Duodenal mucosa (tissue), 2 donors: Measurements from ENCODE around the gene GFAP.
"Not testable (repeated sequence)": the region's sequence is repeated elsewhere in the genome, so short reads cannot be mapped to it uniquely, and the experiment has no call there.

ENCODE experiments used
- H3K27ac ChIP-seq: one replicate; pipeline ENCODE4 v1.7.0; 2013; ENCODE audit warnings: low read depth, low read length
- H3K27me3 ChIP-seq, 2 donors: one replicate each; pipeline ENCODE4 v1.7.0; 2013; ENCODE audit warnings: low read length in 2 of 2, control low read depth in 1 of 2; ENCODE audit not compliant: insufficient read depth in 2 of 2, control insufficient read depth in 1 of 2
- H3K36me3 ChIP-seq, 2 donors: one replicate each; pipeline ENCODE4 v1.7.0; 2013; ENCODE audit warnings: low read length in 2 of 2, control low read depth in 1 of 2; ENCODE audit not compliant: insufficient read depth in 2 of 2, control insufficient read depth in 1 of 2
- H3K4me1 ChIP-seq, 2 donors: one replicate each; pipeline ENCODE4 v1.7.0; 2013; ENCODE audit warnings: low read length in 2 of 2, control low read depth in 1 of 2; ENCODE audit not compliant: insufficient read depth in 2 of 2, control insufficient read depth in 1 of 2
- H3K4me3 ChIP-seq, 2 donors: one replicate each; pipeline ENCODE4 v1.7.0; 2013; ENCODE audit warnings: low read length in 2 of 2, low read depth in 1 of 2
- H3K9ac ChIP-seq, 2 donors: one replicate each; pipeline ENCODE4 v1.7.0; 2013; ENCODE audit warnings: low read length in 2 of 2, low read depth in 1 of 2
- H3K9me3 ChIP-seq, 2 donors: one replicate each; pipeline ENCODE4 v1.7.0; 2013; ENCODE audit warnings: low read length in 2 of 2, control low read depth in 1 of 2; ENCODE audit not compliant: control insufficient read depth in 1 of 2

Gene GFAP

DNA sequence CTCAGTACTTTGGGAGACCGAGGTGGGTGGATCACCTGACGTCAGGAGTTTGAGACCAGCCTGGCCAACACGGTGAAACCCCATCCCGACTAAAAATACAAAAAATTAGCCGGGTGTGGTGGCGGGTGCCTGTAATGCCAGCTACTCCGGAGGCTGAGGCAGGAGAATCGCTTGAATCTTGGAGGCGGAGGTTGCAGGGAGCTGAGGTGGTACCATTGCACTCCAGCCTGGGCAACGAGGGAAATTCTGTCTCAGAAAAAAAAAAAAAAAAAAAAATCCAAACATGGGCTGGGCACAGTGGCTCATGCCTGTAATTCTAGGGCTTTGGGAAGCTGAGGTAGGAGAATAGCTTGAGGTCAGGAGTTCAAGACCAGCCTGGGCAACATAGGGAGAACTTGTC is 30.4 kb upstream of the GFAP start:
- not testable (repeated sequence) for H3K36me3 ChIP-seq, H3K27ac ChIP-seq, H3K27me3 ChIP-seq, H3K4me3 ChIP-seq, H3K4me1 ChIP-seq, H3K9ac ChIP-seq, H3K9me3 ChIP-seq

DNA sequence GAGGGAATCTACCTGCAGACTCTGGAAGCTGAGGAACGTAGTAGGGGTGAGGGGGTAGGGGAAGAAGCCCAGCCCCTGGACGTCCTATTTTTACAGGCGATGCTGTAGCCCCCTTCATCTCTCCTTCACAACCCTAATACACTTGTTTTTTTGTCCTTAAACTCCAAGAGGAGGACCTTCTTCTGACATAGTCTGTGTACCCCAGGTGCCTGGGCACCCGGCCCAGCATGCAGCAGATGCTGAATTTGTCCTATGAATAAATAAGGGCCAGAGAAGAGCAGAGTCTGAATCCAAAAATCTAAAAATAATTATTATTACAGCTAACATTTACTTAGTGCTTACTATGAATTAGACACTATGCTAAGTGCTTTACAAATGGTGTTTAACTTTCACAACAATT is 27.2 kb upstream of the GFAP start:
- no peaks in the 10 kb centered on the region for H3K27me3 ChIP-seq
- H3K4me1 ChIP-seq: peaks cover 0 to 5% of the 10 kb centered on the region in 2 donors
- no peaks in the 10 kb centered on the region for H3K9me3 ChIP-seq
- no peak overlapping the region for H3K27ac ChIP-seq
- H3K36me3 ChIP-seq: no peaks in the 10 kb centered on the region
- H3K4me3 ChIP-seq: no peak overlapping the region
- H3K9ac ChIP-seq: no peak overlapping the region

DNA sequence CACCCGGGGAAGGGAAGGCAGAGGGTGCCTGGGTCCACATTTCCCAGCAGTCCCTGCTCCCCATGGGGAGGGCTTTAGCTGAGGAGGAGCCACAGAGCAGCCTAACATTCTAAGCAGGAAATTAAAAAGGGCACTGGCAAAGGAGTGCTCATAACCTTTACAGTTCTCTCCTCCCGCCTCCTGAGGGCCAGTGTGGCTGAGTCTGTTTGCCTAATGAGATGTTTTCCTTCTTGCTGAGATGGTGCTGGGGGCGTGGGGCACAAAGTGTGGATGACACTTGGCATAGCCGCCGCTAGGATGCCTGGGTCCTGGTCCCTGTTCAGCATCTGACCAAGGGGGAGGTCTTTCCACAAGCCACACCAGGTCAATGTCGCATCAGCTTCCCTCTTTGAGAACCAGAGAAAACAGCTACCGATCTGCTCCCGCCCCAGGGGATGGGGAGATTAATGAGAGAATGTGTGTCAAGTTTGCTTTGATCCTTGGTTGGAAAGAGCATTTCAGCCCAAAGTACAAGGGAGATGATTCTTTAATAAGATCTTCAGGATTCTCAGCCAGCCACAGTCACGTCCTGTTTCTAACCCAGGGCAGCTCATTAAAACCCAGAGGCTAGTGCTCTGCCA is 26.5 kb upstream of the GFAP start:
- Histone ChIP-seq H3K4me3 (no peak overlapping the region), H3K4me1 (no peaks in the 10 kb centered on the region), H3K9me3 (no peaks in the 10 kb centered on the region), H3K9ac (no peak overlapping the region), H3K27ac (no peak overlapping the region), H3K36me3 (no peaks in the 10 kb centered on the region), H3K27me3 (no peaks in the 10 kb centered on the region)

DNA sequence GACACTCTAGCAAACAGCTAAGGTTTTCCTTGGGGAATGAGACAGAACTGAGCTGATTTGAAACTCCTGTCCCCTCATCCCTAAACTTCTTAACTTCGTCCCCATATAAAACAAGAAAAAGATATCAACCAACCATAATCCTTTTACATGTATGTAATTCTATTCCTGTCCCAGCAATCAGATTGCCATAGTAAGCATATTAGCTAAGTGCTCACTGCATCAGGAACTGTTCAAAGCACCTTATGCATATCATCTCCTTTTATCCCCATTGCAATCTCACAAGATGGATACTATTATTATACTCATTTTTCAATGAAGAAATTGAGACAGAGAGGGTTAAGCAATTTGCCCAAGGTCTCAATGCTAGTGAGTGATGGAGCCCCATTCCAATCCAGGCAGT is 25.5 kb upstream of the GFAP start:
- Histone ChIP-seq H3K4me1 (no peaks in the 10 kb centered on the region), H3K36me3 (peaks cover 0 to 1% of the 10 kb centered on the region in 2 donors), H3K27me3 (no peaks in the 10 kb centered on the region), H3K4me3 (no peak overlapping the region), H3K9ac (no peak overlapping the region), H3K9me3 (no peaks in the 10 kb centered on the region), H3K27ac (no peak overlapping the region)

DNA sequence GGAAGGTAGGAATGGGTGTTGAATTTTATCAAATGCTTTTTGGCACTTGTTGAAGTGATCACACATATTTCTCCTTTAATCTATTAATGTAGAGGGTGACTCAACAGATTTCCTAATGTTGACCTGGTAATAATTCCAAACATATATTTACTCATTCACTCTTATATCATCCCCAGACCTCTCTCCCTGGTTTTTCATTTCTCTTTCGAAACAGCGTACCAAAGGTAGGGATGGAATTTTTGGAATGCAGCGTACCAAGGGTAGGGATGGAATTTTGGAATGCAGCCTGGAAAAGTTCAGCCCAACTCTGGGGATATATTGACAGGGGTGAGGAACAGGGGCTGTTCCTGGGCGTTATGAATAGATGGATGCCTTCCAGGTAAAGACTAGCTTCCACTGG is 25.0 kb upstream of the GFAP start:
- no peak overlapping the region for H3K9ac ChIP-seq
- no peak overlapping the region for H3K4me3 ChIP-seq
- H3K4me1 ChIP-seq: no peaks in the 10 kb centered on the region
- H3K27ac ChIP-seq: no peak overlapping the region
- no peaks in the 10 kb centered on the region for H3K27me3 ChIP-seq
- peaks cover 0 to 6% of the 10 kb centered on the region in 2 donors for H3K36me3 ChIP-seq
- H3K9me3 ChIP-seq: no peaks in the 10 kb centered on the region

DNA sequence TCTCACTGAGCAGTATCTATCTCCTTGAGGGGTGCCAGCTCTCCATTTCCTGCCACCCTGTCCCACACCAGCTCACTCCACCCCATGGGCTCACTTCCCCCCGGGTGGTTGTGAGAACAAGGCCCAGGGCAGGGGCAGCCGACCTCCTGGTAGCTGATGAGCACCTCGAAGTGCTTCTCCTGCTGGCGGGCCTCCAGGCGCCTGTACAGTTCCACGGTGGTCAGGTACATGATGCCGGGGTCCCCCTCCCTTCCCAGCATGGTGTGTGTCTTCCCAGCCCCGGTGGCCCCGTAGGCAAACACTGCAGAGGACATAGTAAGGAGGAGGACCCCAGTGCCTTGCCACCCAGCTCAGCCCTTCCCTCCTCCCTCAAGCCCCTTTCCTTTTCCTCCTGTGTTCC is 19.8 kb upstream of the GFAP start:
- Histone ChIP-seq H3K27ac (no peak overlapping the region), H3K36me3 (peaks cover 0 to 36% of the 10 kb centered on the region in 2 donors), H3K4me3 (no peak overlapping the region), H3K4me1 (no peaks in the 10 kb centered on the region), H3K9ac (no peak overlapping the region), H3K9me3 (no peaks in the 10 kb centered on the region), H3K27me3 (no peaks in the 10 kb centered on the region)

DNA sequence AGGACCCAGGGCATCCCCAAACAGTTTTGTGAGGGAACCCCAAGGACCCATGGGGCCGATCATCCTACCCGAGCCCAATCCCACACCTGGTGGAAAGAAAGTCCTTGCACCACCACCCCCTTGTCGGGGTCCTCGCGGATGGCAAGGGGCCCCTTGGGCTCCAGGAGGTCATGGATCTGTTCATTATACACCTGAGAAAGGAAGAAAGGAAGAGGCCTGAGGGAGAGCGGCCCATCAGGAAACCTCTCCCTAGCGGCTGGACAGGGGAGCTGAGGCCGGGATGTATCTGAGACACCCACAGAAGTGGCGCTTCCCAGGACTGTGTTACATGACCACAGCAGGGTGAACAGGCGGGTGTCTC is 19.4 kb upstream of the GFAP start:
- no peak overlapping the region for H3K9ac ChIP-seq
- no peak overlapping the region for H3K4me3 ChIP-seq
- no peaks in the 10 kb centered on the region for H3K27me3 ChIP-seq
- no peaks in the 10 kb centered on the region for H3K9me3 ChIP-seq
- no peaks in the 10 kb centered on the region for H3K4me1 ChIP-seq
- peaks cover 0 to 40% of the 10 kb centered on the region in 2 donors for H3K36me3 ChIP-seq
- H3K27ac ChIP-seq: no peak overlapping the region

DNA sequence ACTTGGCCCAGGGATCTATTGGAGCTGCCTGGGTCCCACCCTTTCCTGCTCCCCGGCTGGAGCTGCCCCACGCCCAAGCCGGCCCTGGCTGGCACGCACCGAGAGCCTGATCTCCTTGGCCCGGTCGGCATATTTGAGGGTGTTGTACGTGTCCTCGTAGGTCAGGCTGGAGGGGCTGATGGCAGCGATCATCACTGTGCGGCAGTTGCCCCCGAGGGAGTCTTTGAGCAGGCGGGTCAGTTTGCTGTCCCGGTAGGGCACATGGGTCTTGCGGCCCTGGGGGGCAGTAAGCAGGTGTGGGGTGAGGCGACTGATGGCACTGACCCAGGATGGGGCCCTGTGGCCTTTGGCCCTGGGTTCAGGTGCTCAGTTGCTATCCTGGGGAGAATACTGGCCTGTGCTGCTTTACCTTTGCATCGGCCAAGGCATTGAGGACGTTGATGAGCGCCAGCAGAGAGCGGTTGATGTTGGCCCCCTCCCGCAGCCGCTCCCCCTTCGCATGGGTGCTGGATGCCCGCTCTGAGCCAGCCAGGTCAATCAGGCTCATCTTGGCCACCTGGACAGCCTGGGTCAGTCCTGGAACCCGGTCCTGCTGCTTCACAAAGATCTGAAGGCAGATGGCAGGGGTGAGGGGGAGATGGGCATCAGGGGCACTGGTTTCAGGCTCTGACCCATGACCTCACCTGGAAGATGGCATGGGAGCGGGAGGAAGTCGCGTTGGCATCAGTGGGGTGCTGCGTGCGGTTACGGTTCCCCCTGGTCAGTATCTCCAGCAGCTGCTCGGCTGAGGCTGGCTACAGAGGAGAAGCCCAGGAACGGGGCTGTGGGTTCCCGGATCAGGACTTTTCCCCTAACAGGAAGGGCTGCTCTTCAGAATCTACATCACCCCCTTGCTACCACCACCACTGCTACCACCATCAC is 18.8 kb upstream of the GFAP start:
- H3K4me1 ChIP-seq: no peaks in the 10 kb centered on the region
- H3K4me3 ChIP-seq: no peak overlapping the region
- no peak overlapping the region for H3K27ac ChIP-seq
- peaks cover 0 to 45% of the 10 kb centered on the region in 2 donors for H3K36me3 ChIP-seq
- H3K27me3 ChIP-seq: no peaks in the 10 kb centered on the region
- H3K9me3 ChIP-seq: no peaks in the 10 kb centered on the region
- no peak overlapping the region for H3K9ac ChIP-seq

DNA sequence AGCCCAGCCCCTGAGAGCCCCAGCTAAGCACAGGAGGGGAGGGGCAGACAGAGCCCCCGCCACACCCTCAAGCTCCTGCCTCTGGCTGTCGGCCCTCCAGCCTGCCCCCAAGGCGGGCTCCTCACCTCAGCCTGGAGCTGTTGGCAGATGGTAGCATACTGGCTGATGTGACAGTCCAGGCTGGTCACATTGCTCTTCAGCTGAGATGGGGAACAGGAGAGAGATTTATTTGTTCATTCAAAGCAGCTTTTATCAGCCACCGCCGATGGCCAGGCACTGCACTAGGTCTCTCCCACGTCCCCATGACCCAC is 17.4 kb upstream of the GFAP start:
- Histone ChIP-seq H3K27ac (no peak overlapping the region), H3K4me3 (no peak overlapping the region), H3K4me1 (no peaks in the 10 kb centered on the region), H3K27me3 (no peaks in the 10 kb centered on the region), H3K36me3 (peaks cover 0 to 58% of the 10 kb centered on the region in 2 donors), H3K9ac (no peak overlapping the region), H3K9me3 (no peaks in the 10 kb centered on the region)

DNA sequence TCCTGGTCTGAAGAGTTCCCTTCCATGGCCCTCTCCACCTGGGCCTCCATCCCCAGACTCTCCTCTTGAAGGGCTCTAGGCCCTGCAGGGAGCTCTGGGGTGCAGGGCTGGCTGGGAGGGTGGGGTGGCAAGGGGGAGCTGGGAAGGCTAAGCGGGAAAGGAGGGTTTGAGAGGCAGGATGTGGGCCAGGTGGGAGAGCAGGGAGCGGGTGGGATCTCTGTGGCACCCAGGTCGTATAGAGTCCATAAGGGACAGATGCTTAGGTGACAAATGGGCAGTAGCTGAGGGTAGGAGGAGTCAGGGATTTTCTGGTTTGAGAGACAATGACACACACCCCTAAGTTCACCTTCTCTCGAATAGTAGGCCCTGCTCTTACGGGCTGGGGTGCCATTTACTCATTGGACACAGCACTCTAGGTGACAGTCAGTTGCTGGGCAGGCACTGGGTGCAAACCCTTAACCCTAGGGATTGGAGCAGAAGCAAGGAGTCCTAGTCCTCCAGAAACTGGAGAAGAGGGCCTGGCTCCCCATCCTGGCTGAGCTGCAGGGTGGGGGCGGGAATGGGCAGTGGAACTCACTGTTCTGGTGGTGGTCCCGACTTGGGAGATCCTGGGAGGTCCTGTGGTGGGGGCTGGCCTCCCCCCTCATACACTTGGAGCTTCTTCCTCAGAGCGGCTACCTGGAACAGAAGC is 16.9 kb upstream of the GFAP start:
- H3K27ac ChIP-seq: no peak overlapping the region
- H3K9ac ChIP-seq: no peak overlapping the region

More for the DNA sequence above, 16.9 kb upstream of the GFAP start:
- H3K36me3 ChIP-seq: peaks cover 0 to 59% of the 10 kb centered on the region in 2 donors
- no peak overlapping the region for H3K4me3 ChIP-seq
- H3K4me1 ChIP-seq: no peaks in the 10 kb centered on the region
- H3K9me3 ChIP-seq: no peaks in the 10 kb centered on the region
- no peaks in the 10 kb centered on the region for H3K27me3 ChIP-seq
